Measurements from ENCODE around the gene PPP3R1.

PPP3R1 gene

GRCh38 chr2:68185541-68186164 lies 66.7 kb downstream of the PPP3R1 start:
- no peaks in the 10 kb centered on the region for H3K27me3 ChIP-seq (ENCODE audit: insufficient read depth, poor library complexity, severe bottlenecking)
- TF ChIP-seq POLR2AphosphoS5 (IDR thresholded peaks at IDR 0.05; ENCODE audit: low read depth) (no peak), REST (IDR thresholded peaks at IDR 0.05; ENCODE audit: insufficient replicate concordance, low read depth) (no peak), SPI1 (IDR thresholded peaks at IDR 0.05; ENCODE audit: borderline replicate concordance, low read depth) (no peak), GABPA (IDR thresholded peaks at IDR 0.05; ENCODE audit: low read depth) (no peak)
- TF ChIP-seq, protein P1, sequence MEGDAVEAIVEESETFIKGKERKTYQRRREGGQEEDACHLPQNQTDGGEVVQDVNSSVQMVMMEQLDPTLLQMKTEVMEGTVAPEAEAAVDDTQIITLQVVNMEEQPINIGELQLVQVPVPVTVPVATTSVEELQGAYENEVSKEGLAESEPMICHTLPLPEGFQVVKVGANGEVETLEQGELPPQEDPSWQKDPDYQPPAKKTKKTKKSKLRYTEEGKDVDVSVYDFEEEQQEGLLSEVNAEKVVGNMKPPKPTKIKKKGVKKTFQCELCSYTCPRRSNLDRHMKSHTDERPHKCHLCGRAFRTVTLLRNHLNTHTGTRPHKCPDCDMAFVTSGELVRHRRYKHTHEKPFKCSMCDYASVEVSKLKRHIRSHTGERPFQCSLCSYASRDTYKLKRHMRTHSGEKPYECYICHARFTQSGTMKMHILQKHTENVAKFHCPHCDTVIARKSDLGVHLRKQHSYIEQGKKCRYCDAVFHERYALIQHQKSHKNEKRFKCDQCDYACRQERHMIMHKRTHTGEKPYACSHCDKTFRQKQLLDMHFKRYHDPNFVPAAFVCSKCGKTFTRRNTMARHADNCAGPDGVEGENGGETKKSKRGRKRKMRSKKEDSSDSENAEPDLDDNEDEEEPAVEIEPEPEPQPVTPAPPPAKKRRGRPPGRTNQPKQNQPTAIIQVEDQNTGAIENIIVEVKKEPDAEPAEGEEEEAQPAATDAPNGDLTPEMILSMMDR (IDR thresholded peaks at IDR 0.05; ENCODE audit: insufficient read depth, low read length): peak; percentile 65
- no peak overlapping the region for H3K27ac ChIP-seq (replicated peaks)
- no peak overlapping the region for H3K4me3 ChIP-seq (replicated peaks; ENCODE audit: insufficient read depth, low read length)
- peak; percentile 69 to 79 for DNase-seq (ENCODE audit: low read depth in 1 of 2, low spot score in 1 of 2)

- Histone ChIP-seq H3K27ac (replicated peaks) (no peak overlapping the region), H3K27me3 (ENCODE audit: insufficient read depth, poor library complexity, severe bottlenecking) (no peaks in the 10 kb centered on the region), H3K4me3 (replicated peaks; ENCODE audit: insufficient read depth, low read length) (no peak overlapping the region)
- DNase-seq (ENCODE audit: low read depth in 1 of 2, low spot score in 1 of 2): no peak
- no peak for TF ChIP-seq POLR2AphosphoS5 (IDR thresholded peaks at IDR 0.05; ENCODE audit: low read depth)
- TF ChIP-seq, protein P1 (IDR thresholded peaks at IDR 0.05; ENCODE audit: insufficient read depth, low read length): no peak
- TF ChIP-seq GABPA (IDR thresholded peaks at IDR 0.05; ENCODE audit: low read depth): no peak
- TF ChIP-seq REST (IDR thresholded peaks at IDR 0.05; ENCODE audit: insufficient replicate concordance, low read depth): no peak
- TF ChIP-seq SPI1 (IDR thresholded peaks at IDR 0.05; ENCODE audit: borderline replicate concordance, low read depth): no peak
Measured at GRCh38 chr2:68182902-68183301, 69.4 kb downstream of the PPP3R1 start.

- H3K27ac ChIP-seq (replicated peaks): peak overlapping the region; percentile 12; the same call in 1 of the 2 replicates
- no peak for DNase-seq (ENCODE audit: low read depth in 1 of 2, low spot score in 1 of 2)
- no peaks in the 10 kb centered on the region for H3K27me3 ChIP-seq (ENCODE audit: insufficient read depth, poor library complexity, severe bottlenecking)
- H3K4me3 ChIP-seq (replicated peaks; ENCODE audit: insufficient read depth, low read length): no peak overlapping the region
- TF ChIP-seq SPI1 (IDR thresholded peaks at IDR 0.05; ENCODE audit: borderline replicate concordance, low read depth): no peak
Measured at GRCh38 chr2:68178954-68179627, 73.2 kb downstream of the PPP3R1 start.

GRCh38 chr2:68178432-68178831 lies 73.9 kb downstream of the PPP3R1 start:
- H3K27ac ChIP-seq (replicated peaks): no peak overlapping the region
- H3K4me3 ChIP-seq (replicated peaks; ENCODE audit: insufficient read depth, low read length): no peak overlapping the region
- TF ChIP-seq, protein P1 (IDR thresholded peaks at IDR 0.05; ENCODE audit: insufficient read depth, low read length): no peak
- TF ChIP-seq REST (IDR thresholded peaks at IDR 0.05; ENCODE audit: insufficient replicate concordance, low read depth) (no peak), GABPA (IDR thresholded peaks at IDR 0.05; ENCODE audit: low read depth) (no peak), SPI1 (IDR thresholded peaks at IDR 0.05; ENCODE audit: borderline replicate concordance, low read depth) (no peak), POLR2AphosphoS5 (IDR thresholded peaks at IDR 0.05; ENCODE audit: low read depth) (no peak)
- no peaks in the 10 kb centered on the region for H3K27me3 ChIP-seq (ENCODE audit: insufficient read depth, poor library complexity, severe bottlenecking)
- no peak for DNase-seq (ENCODE audit: low read depth in 1 of 2, low spot score in 1 of 2)

Measured in HL-60 (cell line).